Measurements from ENCODE around the gene RERE. TPM values are rescaled to one million over a fixed set of nuclear protein-coding genes. Genes with fewer than 3 reads are reported as not detected.

Gene RERE
- total and polyA plus RNA-seq, 7 donors: 38.8 to 308 (median 99.7) TPM

- TF ChIP-seq CTCF (IDR thresholded peaks at IDR 0.05): no peak
- DNase-seq: no peak
- 23 to 35% (median 28%) methylated on average over 5 of the region's 5 CpGs for WGBS, 3 donors
- H3K27me3 ChIP-seq (ENCODE audit: insufficient read depth in 3 of 3, low read length in 2 of 3): no peaks in the 10 kb centered on the region
- H3K4me1 ChIP-seq: peaks cover 28% of the 10 kb centered on the region
- H3K9me3 ChIP-seq: no peaks in the 10 kb centered on the region
- no peaks in the 10 kb centered on the region for H3K36me3 ChIP-seq (ENCODE audit: insufficient read depth in 1 of 2, low read depth in 1 of 2)
- intact Hi-C loops (cut with DNase I): no loop called here
- peak in 3 of 4 donors; percentile 32 to 83 (median 65) for ATAC-seq
- H3K27ac ChIP-seq: peak overlapping the region; percentile 9
- no peak overlapping the region for H3K4me3 ChIP-seq
Measured at GRCh38 chr1:8712413-8713231, 104.8 kb downstream of the RERE start.

GRCh38 chr1:8711873-8712412 is 105.5 kb downstream of the RERE start:
- H3K27ac ChIP-seq: no peak overlapping the region
- intact Hi-C loops (cut with DNase I): no loop called here
- no peaks in the 10 kb centered on the region for H3K36me3 ChIP-seq (ENCODE audit: insufficient read depth in 1 of 2, low read depth in 1 of 2)
- no peak for TF ChIP-seq CTCF (IDR thresholded peaks at IDR 0.05)
- H3K9me3 ChIP-seq: no peaks in the 10 kb centered on the region
- H3K4me3 ChIP-seq: no peak overlapping the region
- H3K27me3 ChIP-seq (ENCODE audit: insufficient read depth in 3 of 3, low read length in 2 of 3): no peaks in the 10 kb centered on the region
- 51 to 57% (median 53%) methylated on average over 4 of the region's 4 CpGs for WGBS, 3 donors
- DNase-seq (no peak), ATAC-seq (peak in 1 of 4 donors; percentile 10)
- peaks cover 28% of the 10 kb centered on the region for H3K4me1 ChIP-seq

GRCh38 chr1:8711151-8711550 is 106.3 kb downstream of the RERE start:
- H3K4me1 ChIP-seq: peaks cover 32% of the 10 kb centered on the region
- TF ChIP-seq CTCF (IDR thresholded peaks at IDR 0.05): no peak
- no peak overlapping the region for H3K27ac ChIP-seq
- no peaks in the 10 kb centered on the region for H3K36me3 ChIP-seq (ENCODE audit: insufficient read depth in 1 of 2, low read depth in 1 of 2)
- no peak overlapping the region for H3K4me3 ChIP-seq
- H3K9me3 ChIP-seq: no peaks in the 10 kb centered on the region
- no peak for ATAC-seq
- intact Hi-C loops (cut with DNase I): no loop called here
- no peaks in the 10 kb centered on the region for H3K27me3 ChIP-seq (ENCODE audit: insufficient read depth in 3 of 3, low read length in 2 of 3)
- no peak for DNase-seq
- WGBS, 3 donors: 85 to 88% (median 88%) methylated on average over 5 of the region's 5 CpGs

GRCh38 chr1:8708259-8708658 is 109.2 kb downstream of the RERE start:
- intact Hi-C loops (cut with DNase I): no loop called here
- no peaks in the 10 kb centered on the region for H3K27me3 ChIP-seq (ENCODE audit: insufficient read depth in 3 of 3, low read length in 2 of 3)
- no peak for TF ChIP-seq CTCF (IDR thresholded peaks at IDR 0.05)
- H3K27ac ChIP-seq: no peak overlapping the region
- peaks cover 35% of the 10 kb centered on the region for H3K4me1 ChIP-seq
- DNase-seq (no peak), ATAC-seq (no peak)
- no peak overlapping the region for H3K4me3 ChIP-seq
- H3K9me3 ChIP-seq: no peaks in the 10 kb centered on the region
- no peaks in the 10 kb centered on the region for H3K36me3 ChIP-seq (ENCODE audit: insufficient read depth in 1 of 2, low read depth in 1 of 2)
- WGBS, 3 donors: 79 to 85% (median 80%) methylated on average over 6 of the region's 6 CpGs
